Islet of Langerhans (tissue), 1 donor: ENCODE data around the gene ARHGAP26.

Source experiments
- FAIRE-seq: peaks from one replicate; lab custom pipeline; 2011; peaks lifted over from hg19 to GRCh38; lab: Jason Lieb, UNC

Gene ARHGAP26

DNA sequence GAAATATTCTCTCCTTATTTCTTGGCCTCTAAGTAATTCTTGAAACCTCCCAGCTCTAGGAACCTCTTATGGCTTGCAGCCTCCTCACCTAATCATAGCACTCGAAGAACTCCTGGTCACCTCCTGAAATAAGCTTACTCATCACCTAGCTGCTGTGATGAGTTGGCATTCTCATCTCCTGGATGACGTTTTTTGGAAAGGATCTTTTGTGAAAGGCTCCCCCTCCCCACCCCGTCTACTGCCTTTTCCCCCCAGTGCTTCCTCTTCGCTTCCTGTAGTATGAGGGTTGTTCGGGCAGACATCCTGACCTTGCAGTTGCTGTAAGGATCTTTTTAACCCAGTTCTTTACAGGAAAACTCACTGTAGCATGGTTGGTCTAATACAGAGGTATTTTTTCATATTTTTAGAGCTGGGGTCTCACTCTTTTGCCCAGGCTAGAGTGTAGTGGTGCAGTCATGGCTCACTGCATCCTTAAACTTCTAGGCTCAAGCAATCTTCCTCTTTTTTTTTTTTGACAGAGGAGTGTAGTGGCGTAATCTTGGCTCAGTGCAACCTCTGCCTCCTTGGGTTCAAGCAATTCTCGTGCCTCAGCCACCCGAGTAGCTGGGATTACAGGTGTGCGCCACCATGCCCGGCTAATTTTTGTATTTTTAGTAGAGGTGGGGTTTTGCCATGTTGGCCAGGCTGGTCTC, 41.8 kb downstream of the ARHGAP26 start:
- no peak for FAIRE-seq

DNA sequence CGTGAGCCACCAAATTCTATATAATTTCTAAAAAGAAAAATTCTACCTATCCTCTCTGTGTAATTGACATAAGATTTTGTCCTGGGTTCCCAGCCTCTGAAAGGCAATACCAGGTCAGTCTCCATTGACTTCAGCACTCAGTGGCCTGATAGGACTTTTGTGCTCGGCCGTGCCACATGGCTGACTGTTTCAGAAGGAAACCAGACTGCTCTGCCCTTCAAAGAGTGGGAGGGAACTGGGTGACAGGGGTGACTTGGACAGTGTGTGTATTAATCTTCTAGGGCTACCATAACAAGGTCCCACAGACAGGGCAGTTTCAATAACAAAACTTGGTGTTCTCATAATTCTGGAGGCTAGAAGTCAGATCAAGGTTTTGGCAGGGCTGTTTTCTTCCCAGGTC, 43.0 kb downstream of the ARHGAP26 start:
- no peak for FAIRE-seq

DNA sequence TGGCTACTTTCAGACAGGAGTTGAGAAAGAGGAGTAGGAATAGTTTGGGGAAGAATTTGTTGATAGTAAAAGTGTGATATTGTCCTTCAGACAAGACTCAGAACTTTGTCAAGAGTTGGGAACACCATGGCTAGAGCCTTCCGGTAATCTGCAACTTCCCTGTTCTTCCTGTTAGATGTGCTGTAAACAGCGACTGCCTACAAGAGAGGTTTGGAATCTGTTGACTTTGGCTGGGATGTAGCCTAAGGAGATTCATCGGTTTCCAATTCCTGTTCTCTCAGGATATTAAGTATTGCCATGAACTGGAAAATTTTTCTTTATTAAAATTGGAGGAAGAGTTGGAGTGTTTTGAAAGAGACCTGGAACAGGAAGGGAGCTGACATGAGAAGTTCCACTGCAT, 43.9 kb downstream of the ARHGAP26 start:
- no peak for FAIRE-seq

DNA sequence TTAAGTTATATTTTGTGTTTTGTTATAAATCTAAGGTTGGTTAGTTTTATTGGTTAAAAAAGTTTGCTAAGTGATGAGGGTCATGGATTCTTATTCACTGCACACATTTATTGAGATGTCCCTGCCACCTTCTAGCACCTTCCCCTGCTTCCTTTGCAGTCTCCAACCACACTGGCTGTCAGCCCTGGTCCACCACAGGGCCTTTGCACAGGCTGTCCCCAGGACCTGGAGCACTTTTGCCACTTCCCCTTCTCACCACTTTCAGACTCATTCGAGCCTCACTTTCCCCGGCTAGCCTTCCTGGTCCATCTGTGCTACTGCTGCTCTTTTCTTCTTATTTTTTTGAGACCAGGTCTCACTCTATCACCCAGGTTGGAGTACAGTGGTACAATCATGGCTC, 45.3 kb downstream of the ARHGAP26 start:
- FAIRE-seq: no peak

DNA sequence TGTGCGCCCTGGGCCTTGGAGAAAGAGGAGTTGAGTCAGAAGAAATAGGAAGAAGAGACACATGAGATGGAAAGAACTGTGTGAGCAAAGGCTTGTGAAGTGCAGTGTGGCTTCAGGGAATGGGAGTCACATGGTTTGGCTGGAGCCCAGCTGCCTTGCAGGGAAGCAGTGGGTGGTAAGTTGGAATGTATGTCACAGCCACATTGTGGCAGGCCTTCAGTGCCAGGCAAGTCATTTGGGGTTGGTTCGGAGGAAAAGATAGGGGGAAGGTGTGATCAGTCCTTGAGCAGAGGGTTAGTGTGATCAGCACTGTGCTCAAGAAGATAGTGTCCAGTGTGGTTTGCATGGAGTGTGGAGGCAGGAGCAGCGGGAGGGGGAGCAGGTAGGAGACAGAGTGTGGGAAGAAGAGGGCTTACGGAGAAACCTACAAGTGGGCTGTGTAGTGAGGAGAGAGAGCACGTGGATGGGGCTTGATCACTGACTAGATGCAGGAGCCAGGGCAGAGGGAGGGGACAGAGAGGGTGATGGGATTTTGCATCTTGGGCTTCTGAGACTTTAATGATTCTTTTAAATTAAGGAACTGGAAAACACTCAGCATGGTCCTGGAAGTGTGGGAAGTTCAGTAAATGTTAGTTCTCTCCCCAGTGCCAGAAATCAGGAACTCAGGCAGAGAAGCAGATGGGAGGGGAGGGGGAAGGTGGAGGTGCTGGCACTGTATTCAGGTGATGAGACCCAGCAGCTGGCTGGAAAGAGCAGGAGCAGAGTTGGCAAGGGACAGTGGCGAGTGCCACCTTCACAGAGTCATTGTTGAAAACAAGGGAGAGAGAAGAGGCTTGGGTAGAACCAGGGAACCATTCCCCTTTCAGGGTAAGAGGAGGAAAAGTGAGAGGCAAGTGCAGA, 46.6 kb downstream of the ARHGAP26 start:
- no peak for FAIRE-seq

DNA sequence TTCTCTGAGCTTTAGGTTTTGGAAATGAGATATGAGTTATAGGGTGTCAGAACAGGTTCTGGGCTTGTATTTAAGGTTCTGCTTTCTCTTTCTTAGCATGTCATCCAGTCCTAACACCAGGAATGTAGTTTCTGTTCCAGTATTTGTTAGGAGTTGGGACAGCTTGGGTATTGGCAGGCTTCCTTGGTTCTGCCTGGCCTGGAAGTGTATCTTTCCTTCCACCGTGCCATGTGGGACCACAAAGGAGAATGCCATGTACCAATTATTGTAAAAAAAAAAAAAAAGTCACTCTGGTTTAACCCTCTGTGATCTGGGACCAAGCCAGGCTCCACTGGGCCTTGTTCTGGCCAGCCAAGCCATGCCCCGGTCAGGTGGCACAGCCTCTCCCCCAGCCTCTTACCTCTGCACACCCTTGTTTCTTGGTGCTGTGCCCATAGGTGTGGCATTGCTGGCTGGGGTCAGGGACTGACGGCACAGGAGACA, 47.8 kb downstream of the ARHGAP26 start:
- FAIRE-seq: no peak

DNA sequence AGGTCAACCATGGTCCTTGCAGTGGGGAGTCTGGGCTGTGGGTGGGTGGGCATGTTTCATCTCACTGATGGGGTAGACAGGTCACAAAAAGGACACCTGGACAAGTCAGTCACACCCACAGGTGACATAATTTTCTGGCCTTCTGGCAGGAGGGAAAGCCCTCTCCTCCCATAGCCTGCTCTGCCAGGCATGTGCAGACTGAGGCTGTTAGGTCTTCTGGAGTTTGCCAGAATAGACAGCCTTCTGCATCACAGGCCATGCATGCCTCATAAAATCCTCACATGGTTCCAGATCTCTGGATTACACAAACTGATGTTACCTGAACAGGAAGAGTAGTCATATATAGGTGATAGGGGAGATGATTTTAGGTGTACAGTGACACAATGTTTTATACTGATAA, 49.1 kb downstream of the ARHGAP26 start:
- FAIRE-seq: no peak

DNA sequence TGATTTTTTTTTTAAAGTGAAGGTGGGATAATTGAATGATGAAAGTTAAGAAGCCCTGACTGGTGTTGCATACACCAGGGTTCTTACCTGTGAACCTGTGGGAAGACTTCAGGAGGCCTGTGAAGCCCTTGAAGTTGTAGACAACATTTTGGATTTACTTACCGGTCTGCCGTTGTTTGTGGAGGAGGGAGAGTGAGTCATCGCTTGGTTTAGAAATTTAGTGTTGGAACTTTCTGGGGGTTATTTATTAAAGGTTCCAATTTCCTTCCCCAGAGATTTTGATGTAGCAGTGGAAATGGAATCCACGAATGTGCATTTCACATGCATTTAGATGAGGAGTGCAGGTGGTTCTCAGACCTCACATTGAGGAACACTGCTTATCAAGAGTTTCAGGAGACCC, 49.6 kb downstream of the ARHGAP26 start:
- no peak for FAIRE-seq

DNA sequence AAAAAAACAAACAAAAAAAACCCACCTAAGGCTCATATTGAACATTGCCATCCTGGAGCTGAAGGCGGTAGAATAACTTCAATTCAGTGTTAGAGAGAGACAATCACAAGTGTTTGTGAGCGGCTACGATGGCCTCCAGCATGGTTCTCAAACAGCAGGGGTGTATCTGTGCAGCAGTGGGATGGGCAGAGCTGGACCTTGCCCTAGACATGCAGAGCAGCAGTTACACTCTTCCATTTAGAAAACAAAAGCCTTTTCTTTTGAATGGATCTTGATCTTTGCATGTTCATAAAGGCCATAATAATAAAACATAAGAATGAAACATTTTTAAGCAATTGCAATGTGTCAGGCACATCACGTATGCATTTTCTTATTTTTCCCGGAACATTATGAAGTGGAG, 50.3 kb downstream of the ARHGAP26 start:
- FAIRE-seq: no peak

DNA sequence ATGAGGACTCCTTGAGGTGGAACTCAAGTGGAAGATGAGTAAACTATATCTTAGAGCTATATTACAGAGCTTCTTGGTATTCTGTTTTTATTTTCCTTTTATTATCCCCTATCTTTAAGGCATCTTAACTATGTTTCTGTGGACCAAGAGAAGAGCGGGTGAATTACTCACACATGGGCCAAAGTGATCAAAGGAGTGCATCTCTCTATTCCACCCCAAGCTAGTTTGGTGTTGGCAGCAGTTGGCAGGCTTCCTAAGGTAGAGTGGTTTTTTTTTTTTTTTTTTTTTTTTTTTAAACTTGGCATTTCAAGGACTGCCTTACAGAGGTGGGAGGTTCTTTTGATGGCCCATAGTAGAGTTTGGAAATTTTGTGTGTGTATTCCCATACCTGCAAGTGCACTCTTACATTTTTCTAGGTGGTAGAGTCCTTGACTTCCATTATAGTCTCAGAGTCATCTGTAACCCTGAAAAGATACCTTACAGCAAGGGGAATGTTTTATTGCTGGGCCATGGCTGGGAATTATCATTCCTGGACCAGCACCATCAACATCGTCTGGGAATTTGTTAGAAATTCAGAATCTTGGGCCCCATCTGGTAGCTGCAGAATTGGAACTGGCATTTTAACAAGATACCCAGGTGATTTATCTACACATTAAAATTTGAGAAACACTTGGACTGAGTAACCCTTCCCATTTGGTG, 51.0 kb downstream of the ARHGAP26 start:
- no peak for FAIRE-seq

DNA sequence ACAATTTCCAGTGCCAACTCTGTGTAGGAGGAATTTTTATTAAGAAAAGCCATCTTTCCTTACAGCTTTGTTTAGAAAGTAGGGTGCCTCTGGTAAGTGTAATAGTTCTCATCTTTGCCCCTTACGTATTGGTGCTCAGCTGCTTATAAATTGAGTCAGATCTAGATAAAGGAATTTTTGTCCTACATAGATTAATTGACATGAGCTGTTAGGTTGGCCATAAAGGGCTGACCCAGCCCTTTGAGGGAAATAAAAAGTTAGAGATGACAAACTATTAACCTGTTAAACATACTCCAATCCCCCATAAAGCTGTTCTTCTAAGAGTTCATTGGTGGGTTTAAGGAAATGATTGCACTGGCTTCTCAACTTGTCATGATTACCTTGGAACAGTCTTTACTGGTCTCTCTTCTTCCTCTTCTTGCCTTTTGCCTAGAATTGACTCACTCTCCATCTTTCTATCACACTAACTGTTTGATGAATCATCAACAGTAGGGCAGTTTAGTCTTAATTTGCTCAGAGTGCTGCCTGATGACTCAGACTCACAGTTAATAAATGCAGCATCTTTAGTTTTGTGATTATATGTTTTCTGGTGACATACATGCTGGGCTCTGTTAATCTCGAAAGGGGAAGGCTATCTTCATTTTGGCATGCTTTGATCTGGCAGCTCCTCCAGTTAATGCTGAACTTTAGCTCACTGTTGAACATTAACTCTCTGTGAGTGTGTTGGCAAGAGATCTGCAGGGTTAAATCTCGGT, 51.7 kb downstream of the ARHGAP26 start:
- peak; percentile 97 for FAIRE-seq

DNA sequence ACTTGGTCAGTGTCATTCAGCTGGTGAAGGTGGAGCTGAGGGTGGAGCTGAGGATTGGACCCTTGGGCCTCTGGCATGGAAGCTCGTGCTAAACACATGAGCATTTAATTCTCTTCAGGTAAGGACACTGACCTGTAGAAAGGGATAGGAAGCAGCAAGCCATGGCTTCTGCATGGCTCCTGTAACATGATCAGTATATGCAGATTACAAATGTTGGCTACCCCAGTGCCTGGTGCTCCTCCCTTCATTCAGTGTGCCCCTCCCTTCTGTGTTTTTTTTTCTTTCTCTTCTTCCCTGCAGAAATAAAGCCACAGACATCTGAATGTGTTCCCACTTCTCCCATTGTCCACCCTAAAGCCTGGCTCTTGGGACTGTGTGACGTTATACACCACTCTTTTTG, 52.9 kb downstream of the ARHGAP26 start:
- no peak for FAIRE-seq

DNA sequence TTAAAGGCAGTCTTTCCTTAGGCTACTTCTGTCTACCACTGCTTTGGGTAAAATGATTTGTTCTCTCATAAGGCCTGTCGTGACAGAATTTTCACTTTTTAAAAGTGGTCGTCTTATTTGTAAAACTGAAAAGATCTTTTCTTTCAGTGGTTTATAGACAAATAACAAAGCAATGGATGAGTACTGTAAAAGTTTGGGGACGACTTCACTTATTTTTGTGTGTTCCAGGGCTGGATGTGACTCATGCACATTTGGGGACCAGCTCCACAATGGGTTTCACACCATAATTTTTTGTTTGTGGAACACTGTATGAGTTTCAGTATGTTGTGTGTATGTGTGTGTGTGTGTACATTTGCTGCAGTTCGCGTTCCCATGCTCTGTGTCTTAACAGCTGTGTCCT, 53.6 kb downstream of the ARHGAP26 start:
- FAIRE-seq: no peak

DNA sequence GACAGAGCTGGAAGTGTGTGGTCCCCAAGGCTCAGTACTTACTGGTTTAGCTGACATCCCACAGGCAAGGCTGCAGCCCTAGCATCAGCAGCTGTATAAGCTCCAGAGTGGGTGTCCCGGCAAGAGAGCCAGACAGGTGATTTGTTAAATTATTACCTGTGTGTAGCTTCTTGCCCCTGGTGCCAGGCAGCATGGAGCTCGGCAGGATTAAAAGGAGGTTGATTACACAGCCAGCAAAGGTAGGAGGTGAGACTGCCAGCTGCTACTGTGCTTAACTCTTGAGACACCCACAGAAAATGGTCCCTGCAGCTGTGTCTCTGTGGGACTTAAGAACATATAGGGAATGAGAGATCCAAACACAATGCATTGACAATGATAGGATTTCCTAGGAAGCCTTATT, 54.2 kb downstream of the ARHGAP26 start:
- no peak for FAIRE-seq

DNA sequence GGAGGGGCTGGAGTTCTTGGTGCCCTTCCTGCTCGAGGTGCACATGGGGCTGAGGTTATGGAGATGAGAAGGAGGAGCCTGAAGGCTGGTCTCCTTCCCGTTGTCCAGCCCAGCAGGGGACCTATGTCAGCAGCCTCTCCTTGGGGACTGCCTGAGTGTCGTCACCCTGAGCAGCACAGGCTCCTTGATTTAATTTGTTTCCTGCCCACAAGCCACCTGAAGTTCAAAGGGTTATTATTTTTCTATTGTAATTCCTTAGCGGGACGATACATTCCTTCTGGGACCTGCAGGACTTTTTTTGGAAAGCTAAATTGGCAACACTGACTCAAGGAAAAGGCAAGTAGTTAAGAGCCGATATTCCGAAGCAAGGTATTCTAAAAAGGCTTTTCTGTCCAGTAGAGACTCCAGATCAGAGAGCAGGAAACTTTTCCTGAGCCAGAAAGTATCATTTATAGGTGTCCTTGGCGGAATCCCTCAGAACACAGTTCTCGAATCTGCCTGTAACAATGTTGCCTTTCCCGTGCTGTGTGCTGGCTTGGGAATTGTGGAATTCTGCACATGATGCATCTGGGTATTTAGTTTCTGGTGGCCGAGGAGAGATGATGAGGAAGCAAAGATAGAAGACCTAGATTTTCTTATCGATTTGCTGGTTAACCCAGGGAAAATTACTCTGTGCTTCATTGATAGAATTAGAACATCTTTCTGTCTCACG, 55.4 kb downstream of the ARHGAP26 start:
- FAIRE-seq: no peak

DNA sequence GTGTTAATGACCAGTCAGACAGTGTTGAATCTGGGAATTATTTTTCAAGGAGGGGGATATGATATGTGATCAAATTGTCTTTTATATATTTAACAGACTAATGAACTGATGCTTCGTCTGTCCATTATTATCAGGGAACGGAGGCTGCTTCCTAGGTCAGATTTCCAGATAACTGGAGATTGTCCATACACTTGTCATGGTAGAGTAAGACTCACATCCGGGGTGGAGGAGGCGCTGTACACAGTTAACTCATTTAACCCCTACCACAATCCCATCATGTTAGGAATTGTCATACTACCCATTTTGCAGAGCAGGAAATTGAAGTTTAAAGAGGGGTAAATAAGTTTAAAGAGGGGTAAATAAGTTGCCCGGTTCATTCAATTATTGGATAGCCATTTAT, 55.9 kb downstream of the ARHGAP26 start:
- FAIRE-seq: no peak

DNA sequence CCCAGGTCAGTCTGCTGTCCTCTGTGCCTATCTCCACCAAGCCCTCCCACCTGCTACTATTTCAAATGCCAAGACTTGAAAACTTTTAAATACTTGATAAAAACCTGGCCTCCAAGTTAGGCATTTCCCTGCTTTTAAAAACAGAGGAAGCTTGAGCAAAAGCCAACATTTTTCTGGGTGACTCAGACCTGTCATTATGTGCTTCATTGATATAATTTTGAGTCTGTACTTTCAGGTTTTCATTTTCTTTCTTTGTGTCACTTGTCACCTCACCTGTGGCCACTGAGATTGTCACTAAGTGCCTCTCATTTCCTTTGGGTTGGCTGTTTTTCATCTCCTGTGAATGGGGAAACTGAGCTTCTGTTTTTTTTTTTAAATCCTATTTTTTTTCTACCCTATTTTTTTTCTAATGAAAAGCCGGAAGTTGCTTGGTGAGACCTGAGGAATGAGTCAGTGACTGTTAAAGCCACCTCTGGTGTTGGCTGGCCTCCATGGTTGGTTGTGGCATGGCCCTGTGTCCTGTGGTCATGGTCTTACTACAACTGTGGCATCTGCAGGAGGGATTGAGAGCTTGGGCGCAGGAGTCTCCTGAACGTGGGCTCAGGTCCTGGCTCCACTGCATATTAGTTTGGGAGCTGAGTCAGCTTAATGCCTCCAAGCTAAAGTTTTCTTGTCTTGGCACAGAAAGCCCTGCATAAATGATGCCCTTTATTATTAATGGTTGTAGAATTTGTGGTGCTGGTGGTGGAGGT, 56.7 kb downstream of the ARHGAP26 start:
- FAIRE-seq: no peak

DNA sequence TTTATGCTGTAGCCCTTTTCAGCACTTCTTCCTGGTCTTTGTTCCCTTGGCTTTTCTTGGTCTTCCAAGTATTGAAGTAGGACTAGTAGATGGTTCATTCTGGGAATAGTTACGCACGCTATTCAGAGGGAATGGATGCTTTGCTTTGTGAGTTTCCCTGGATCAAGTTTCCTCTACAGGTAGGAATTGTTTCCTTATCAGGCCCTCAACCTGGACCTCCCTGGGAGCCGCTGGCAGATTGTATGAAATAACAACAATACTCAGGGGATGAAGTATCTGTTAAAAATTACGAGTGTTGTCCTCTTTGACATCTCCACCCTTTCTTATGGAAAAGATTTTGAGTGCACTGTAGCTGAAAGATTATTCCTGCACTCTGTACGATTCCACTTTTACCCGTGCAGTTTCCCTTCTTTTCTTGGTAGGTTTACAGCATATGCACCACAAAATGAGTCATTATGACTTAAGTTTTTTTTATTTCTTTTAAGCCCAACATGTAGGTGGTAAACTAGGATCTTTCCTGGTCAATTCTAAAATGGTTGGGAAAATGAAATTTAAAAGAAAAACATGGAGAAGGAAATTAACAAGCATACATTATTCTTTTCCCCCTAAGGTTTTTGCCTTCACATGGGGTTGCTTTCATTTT, 57.9 kb downstream of the ARHGAP26 start:
- FAIRE-seq: no peak

DNA sequence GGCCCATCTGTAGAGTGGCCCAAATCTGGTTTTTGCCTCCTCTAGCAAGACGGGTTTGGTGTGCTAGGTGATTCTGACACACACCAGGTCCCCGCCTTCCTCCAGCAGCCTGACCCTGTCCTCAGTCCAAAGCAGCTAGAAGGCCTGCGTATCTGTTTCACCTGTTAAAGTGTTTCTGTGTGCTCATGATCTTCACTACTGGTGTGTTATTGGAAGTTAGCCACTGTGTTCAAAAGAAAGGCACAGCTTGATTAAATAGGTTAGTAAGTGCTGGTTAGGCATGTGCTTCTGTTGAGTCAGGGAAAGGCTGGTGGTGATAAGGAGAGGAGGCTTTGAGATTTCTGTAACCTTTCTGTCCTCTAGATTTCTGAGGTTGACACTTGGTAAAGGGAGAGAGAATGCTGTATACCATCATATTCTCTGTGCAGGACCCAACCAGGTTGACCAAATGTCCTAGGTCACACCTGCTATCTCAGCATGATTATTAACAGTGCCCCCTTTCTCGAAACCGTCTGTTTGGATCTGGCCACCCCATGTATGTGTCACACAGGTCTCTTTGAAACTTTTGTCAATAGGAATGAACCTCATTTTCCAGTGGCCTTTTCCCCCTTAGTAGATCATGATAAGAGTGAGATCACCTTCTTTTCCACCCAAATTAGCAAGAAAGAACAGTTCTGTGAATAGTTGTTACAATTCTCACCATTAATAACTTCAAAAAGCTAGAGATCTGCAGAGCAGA, 58.8 kb downstream of the ARHGAP26 start:
- no peak for FAIRE-seq

DNA sequence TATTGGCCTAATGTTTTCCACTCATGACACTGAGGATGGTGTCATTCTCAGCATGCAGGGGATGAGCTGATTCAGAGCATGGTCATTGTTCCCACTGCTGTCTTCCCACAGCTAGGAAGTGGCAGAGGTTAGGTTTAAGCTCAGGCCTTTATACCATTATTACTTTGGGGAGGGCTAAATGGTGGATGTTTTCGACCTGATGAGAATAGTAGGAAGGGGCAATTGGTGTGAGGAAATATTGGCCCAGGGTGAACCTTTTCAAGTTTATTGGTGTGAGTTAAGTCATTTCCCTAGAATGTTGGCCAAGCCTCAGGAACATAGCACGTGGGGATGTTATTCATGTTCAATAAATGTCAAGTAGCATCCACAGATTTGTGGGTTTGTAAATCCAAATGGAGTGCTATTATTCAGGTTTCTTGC, 59.6 kb downstream of the ARHGAP26 start:
- FAIRE-seq: no peak
